Loucy (cell line): ENCODE measurements around the gene HOMEZ.
"Not testable (repeated sequence)": the region's sequence is repeated elsewhere in the genome, so short reads cannot be mapped to it uniquely, and the experiment has no call there.

ENCODE experiments used
- EZH2phosphoT487 ChIP-seq: fragments of 200-600 bp; IDR thresholded peaks from 2 replicates; pipeline ENCODE4 v1.6.1; 2018; ENCODE audit warnings: antibody characterized with exemption, mild to moderate bottlenecking, moderate library complexity, borderline replicate concordance
- TF ChIP-seq, protein P1 (sequence below): fragments of 200-600 bp; sonication (generic); conservative IDR thresholded peaks from 2 replicates; pipeline ENCODE4 v1.5.1; 2014; ENCODE audit warnings: mild to moderate bottlenecking, antibody characterized with exemption, low read length

- TF ChIP-seq, protein P1, sequence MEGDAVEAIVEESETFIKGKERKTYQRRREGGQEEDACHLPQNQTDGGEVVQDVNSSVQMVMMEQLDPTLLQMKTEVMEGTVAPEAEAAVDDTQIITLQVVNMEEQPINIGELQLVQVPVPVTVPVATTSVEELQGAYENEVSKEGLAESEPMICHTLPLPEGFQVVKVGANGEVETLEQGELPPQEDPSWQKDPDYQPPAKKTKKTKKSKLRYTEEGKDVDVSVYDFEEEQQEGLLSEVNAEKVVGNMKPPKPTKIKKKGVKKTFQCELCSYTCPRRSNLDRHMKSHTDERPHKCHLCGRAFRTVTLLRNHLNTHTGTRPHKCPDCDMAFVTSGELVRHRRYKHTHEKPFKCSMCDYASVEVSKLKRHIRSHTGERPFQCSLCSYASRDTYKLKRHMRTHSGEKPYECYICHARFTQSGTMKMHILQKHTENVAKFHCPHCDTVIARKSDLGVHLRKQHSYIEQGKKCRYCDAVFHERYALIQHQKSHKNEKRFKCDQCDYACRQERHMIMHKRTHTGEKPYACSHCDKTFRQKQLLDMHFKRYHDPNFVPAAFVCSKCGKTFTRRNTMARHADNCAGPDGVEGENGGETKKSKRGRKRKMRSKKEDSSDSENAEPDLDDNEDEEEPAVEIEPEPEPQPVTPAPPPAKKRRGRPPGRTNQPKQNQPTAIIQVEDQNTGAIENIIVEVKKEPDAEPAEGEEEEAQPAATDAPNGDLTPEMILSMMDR, result not testable (repeated sequence)
- not testable (repeated sequence) for TF ChIP-seq EZH2phosphoT487
Observed at GRCh38 chr14:23224958-23225357, 61.0 kb downstream of the HOMEZ start.
